Liver (tissue), 3 donors: Measurements from ENCODE around the gene ATP13A2.

Experiments used
- ATF3 ChIP-seq: IDR thresholded peaks from 2 replicates; pipeline ENCODE4 v1.6.1; 2016; ENCODE audit warnings: antibody characterized with exemption
- CTCF ChIP-seq: fragments of 150-350 bp; IDR thresholded peaks from 2 replicates; pipeline ENCODE4 v1.5.1; 2017; ENCODE audit warnings: improper control_type of control experiment, low read depth, low read length; ENCODE audit not compliant: missing input control
- FOXA1 ChIP-seq: IDR thresholded peaks from 2 replicates; pipeline ENCODE4 v1.6.1; 2016; ENCODE audit warnings: antibody characterized with exemption
- GABPA ChIP-seq, 2 donors: IDR thresholded peaks in 1 of 2; conservative IDR thresholded peaks in 1 of 2; 2 replicates each; pipeline ENCODE4 v1.6.1; 2016; ENCODE audit warnings: antibody characterized with exemption in 2 of 2, mild to moderate bottlenecking in 1 of 2, moderate library complexity in 1 of 2
- HNF4G ChIP-seq: IDR thresholded peaks from 2 replicates; pipeline ENCODE4 v1.6.1; 2016; ENCODE audit warnings: antibody characterized with exemption
- RAD21 ChIP-seq, 2 donors: IDR thresholded peaks; 2 replicates each; pipeline ENCODE4 v1.6.1; 2016; ENCODE audit warnings: antibody characterized with exemption in 2 of 2, mild to moderate bottlenecking in 2 of 2
- TAF1 ChIP-seq: conservative IDR thresholded peaks from 2 replicates; pipeline ENCODE4 v1.6.1; 2016; ENCODE audit warnings: antibody characterized with exemption, mild to moderate bottlenecking
- YY1 ChIP-seq: IDR thresholded peaks from 2 replicates; pipeline ENCODE4 v1.6.1; 2016; ENCODE audit warnings: antibody characterized with exemption, mild to moderate bottlenecking
- TF ChIP-seq, protein P1 (sequence below): IDR thresholded peaks from 2 replicates; pipeline ENCODE4 v1.6.1; 2016; ENCODE audit warnings: antibody characterized with exemption, mild to moderate bottlenecking
- TF ChIP-seq, protein P2 (sequence below): IDR thresholded peaks from 2 replicates; pipeline ENCODE4 v1.6.1; 2016; ENCODE audit warnings: antibody characterized with exemption
- TF ChIP-seq, protein P3 (sequence below): IDR thresholded peaks from 2 replicates; pipeline ENCODE4 v1.6.1; 2016; ENCODE audit warnings: antibody characterized with exemption
- donor health status: healthy.
- donor health status: healthy.

- TF ChIP-seq CTCF: no peak
- TF ChIP-seq HNF4G: no peak
- TF ChIP-seq, protein P1, sequence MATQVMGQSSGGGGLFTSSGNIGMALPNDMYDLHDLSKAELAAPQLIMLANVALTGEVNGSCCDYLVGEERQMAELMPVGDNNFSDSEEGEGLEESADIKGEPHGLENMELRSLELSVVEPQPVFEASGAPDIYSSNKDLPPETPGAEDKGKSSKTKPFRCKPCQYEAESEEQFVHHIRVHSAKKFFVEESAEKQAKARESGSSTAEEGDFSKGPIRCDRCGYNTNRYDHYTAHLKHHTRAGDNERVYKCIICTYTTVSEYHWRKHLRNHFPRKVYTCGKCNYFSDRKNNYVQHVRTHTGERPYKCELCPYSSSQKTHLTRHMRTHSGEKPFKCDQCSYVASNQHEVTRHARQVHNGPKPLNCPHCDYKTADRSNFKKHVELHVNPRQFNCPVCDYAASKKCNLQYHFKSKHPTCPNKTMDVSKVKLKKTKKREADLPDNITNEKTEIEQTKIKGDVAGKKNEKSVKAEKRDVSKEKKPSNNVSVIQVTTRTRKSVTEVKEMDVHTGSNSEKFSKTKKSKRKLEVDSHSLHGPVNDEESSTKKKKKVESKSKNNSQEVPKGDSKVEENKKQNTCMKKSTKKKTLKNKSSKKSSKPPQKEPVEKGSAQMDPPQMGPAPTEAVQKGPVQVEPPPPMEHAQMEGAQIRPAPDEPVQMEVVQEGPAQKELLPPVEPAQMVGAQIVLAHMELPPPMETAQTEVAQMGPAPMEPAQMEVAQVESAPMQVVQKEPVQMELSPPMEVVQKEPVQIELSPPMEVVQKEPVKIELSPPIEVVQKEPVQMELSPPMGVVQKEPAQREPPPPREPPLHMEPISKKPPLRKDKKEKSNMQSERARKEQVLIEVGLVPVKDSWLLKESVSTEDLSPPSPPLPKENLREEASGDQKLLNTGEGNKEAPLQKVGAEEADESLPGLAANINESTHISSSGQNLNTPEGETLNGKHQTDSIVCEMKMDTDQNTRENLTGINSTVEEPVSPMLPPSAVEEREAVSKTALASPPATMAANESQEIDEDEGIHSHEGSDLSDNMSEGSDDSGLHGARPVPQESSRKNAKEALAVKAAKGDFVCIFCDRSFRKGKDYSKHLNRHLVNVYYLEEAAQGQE: no peak
- no peak for TF ChIP-seq RAD21 (IDR thresholded peaks at IDR 0.05)
- TF ChIP-seq, protein P2, sequence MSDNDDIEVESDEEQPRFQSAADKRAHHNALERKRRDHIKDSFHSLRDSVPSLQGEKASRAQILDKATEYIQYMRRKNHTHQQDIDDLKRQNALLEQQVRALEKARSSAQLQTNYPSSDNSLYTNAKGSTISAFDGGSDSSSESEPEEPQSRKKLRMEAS: no peak
- TF ChIP-seq, protein P3, sequence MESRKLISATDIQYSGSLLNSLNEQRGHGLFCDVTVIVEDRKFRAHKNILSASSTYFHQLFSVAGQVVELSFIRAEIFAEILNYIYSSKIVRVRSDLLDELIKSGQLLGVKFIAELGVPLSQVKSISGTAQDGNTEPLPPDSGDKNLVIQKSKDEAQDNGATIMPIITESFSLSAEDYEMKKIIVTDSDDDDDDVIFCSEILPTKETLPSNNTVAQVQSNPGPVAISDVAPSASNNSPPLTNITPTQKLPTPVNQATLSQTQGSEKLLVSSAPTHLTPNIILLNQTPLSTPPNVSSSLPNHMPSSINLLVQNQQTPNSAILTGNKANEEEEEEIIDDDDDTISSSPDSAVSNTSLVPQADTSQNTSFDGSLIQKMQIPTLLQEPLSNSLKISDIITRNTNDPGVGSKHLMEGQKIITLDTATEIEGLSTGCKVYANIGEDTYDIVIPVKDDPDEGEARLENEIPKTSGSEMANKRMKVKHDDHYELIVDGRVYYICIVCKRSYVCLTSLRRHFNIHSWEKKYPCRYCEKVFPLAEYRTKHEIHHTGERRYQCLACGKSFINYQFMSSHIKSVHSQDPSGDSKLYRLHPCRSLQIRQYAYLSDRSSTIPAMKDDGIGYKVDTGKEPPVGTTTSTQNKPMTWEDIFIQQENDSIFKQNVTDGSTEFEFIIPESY: no peak
- TF ChIP-seq YY1: no peak
- no peak for TF ChIP-seq GABPA (IDR thresholded peaks at IDR 0.05 in 1 of 2, conservative IDR thresholded peaks at IDR 0.05 in 1 of 2)
- TF ChIP-seq ATF3: no peak
- no peak for TF ChIP-seq FOXA1
- no peak for TF ChIP-seq TAF1
These were observed 44.8 kb upstream of the ATP13A2 start for GRCh38 chr1:17056551-17056950.
